ENCODE data around the gene ANXA3. TPM values are rescaled to one million over a fixed set of nuclear protein-coding genes. Genes with fewer than 3 reads are reported as not detected.

ANXA3 gene
- total RNA-seq, 4 donors from 2014 or later, result 45.7 to 84.9 (median 61.1) TPM

DNA sequence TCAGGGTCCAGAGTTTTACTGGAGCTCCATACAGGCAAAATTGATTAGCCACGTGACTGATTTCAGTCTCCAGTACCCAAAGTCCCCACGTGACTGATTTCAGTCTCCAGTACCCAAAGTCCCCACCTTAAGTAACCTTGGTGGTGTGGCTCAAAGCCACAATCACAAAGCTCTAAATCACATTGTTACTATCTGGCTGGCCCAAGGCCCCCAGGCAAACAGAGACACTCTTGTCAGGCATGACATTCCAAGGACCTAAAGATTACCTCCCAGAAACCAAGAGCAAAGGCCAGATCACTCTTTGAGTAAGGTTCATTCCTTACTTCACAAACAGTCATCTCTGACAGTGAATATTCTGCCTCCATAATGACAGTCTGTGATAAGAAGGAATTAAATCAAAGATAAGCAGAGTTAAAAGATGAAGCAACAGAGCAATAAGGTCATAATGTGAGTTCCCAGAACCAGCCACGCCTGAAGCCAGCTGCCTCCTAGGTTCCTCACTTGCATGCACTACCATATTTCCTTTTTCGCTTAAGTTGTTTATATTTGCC is 78.5 kb downstream of the ANXA3 start:
- no peak for TF ChIP-seq POLR2A (IDR thresholded peaks at IDR 0.05)
- TF ChIP-seq, protein P1, sequence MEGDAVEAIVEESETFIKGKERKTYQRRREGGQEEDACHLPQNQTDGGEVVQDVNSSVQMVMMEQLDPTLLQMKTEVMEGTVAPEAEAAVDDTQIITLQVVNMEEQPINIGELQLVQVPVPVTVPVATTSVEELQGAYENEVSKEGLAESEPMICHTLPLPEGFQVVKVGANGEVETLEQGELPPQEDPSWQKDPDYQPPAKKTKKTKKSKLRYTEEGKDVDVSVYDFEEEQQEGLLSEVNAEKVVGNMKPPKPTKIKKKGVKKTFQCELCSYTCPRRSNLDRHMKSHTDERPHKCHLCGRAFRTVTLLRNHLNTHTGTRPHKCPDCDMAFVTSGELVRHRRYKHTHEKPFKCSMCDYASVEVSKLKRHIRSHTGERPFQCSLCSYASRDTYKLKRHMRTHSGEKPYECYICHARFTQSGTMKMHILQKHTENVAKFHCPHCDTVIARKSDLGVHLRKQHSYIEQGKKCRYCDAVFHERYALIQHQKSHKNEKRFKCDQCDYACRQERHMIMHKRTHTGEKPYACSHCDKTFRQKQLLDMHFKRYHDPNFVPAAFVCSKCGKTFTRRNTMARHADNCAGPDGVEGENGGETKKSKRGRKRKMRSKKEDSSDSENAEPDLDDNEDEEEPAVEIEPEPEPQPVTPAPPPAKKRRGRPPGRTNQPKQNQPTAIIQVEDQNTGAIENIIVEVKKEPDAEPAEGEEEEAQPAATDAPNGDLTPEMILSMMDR (IDR thresholded peaks at IDR 0.05), result no peak
- Histone ChIP-seq H3K4me3 (no peak overlapping the region), H3K27ac (peak overlapping the region in 1 of 4 donors; percentile 53), H3K9me3 (no peaks in the 10 kb centered on the region), H3K4me1 (peaks cover 5 to 47% (median 9%) of the 10 kb centered on the region in 3 donors), H3K36me3 (no peaks in the 10 kb centered on the region), H3K27me3 (no peaks in the 10 kb centered on the region)
- WGBS, 2 donors, result 65% methylated on average over 2 to 4 of the region's 4 CpGs
- no peak for DNase-seq
- intact Hi-C loops (cut with DNase I), result no loop called here

DNA sequence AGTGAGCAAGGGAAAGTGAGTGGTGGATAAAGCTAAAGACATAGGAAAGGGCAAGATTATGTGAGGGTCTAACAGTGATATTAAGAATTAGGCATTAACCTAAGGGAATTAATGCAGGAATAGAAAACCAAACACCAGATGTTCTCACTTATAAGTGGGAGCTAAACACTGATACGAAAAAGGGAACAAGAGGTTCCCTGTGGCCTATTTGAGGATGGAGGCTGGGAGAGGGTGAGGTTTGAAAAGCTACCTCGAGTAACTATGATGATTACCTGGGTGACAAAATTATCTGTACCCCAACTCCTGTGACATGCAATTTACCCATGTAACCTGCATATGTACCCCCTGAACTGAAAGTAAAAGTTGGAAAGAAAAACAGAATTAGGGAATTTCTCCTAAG is 79.0 kb downstream of the ANXA3 start:
- intact Hi-C loops (cut with DNase I), result no loop called here
- DNase-seq, result no peak
- H3K4me1 ChIP-seq, result peaks cover 5 to 47% (median 9%) of the 10 kb centered on the region in 3 donors

DNA sequence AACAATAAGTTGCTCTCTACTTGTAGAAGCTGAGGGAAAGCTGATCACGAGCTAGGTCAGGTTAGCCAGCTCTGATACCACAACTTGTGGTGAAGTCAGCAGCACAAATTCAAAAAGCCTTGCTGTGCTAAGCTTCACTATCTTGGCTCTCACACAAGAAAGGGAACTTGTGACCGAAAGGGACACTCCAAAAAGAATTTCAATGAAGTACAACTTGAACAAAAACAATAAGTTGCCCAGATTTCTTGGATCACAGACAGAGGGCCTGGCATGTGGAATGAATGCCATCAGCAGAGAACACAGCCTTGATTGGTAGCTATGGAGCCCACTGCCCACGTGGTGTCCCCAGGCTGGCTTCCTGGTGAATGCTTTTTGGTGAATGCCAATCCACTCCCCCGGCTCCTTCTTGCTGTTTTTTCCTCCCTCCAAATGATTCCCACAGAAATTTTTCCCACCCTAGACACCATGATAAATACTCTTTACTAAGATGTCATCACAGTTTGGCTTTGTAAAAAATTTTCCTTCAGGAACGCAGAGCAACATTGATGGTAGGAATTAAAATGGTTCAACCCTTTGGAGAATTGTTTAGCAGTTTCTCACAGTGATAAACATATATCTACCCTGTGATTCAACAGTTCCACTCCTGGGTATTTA is 82.6 kb downstream of the ANXA3 start:
- intact Hi-C loops (cut with DNase I), result no loop called here
- WGBS, 2 donors, result 50 to 51% methylated on average over 5 of the region's 5 CpGs
- H3K9me3 ChIP-seq, result no peaks in the 10 kb centered on the region
- TF ChIP-seq POLR2A (IDR thresholded peaks at IDR 0.05), result no peak
- TF ChIP-seq, protein P1 (IDR thresholded peaks at IDR 0.05), result no peak
- H3K36me3 ChIP-seq, result no peaks in the 10 kb centered on the region
- peaks cover 0 to 26% (median 9%) of the 10 kb centered on the region in 3 donors for H3K4me1 ChIP-seq
- H3K27me3 ChIP-seq, result no peaks in the 10 kb centered on the region
- no peak for DNase-seq
- H3K4me3 ChIP-seq, result no peak overlapping the region
- peak overlapping the region in 1 of 4 donors; percentile 16 for H3K27ac ChIP-seq

More for the DNA sequence above, 79.0 kb downstream of the ANXA3 start:
- Histone ChIP-seq H3K9me3 (no peaks in the 10 kb centered on the region), H3K27ac (no peak overlapping the region), H3K27me3 (no peaks in the 10 kb centered on the region), H3K36me3 (no peaks in the 10 kb centered on the region), H3K4me3 (no peak overlapping the region)
- WGBS, 2 donors, result 71 to 88% methylated on average over 2 of the region's 2 CpGs
- TF ChIP-seq, protein P1 (IDR thresholded peaks at IDR 0.05), result no peak

DNA sequence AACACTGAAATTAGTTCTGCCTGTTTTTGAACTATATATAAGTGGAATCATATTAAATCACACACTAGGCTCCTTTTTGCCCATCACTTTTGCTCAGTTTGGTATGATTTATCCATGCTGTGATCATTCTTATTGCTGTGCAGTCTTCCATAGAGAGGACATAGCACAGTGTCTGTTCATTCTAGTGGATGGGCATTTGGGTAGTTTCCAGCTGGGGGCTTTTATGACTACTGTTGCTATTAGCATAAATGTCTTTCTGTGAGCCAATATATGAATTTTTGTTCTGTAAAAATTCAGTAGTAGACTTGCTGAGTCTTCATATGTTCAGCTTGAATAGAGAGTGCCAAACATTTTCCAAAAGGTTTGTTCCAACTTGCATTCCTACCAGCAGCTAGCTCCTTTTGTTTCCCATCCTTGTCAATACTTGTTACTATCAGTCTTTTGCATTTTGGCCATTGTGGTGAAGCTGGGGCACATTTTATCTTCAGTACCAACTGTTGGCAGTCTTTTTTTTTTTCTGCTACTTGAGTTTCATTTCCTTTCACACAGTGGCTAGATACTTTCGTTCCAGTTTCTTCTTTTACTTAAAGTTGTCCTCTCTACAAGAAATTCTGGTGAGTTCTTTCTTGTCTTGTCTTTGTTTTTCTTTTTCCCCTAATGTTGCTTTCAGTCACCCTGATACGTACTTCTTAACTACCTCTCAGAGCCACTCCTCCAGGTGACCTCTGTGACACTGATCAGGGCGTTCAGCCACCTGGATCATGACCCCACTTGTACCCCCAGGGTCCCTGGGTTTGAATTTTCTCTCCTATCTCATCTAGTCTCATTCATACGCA is 87.0 kb downstream of the ANXA3 start:
- Histone ChIP-seq H3K9me3 (no peaks in the 10 kb centered on the region), H3K27me3 (no peaks in the 10 kb centered on the region), H3K36me3 (no peaks in the 10 kb centered on the region), H3K4me1 (peaks cover 0 to 34% (median 0%) of the 10 kb centered on the region in 3 donors), H3K27ac (peak overlapping the region; percentile 47 to 67 (median 58)), H3K4me3 (no peak overlapping the region)
- WGBS, 2 donors, result 46 to 53% methylated on average over 4 of the region's 4 CpGs
- intact Hi-C loops (cut with DNase I), result no loop called here
- TF ChIP-seq, protein P1 (IDR thresholded peaks at IDR 0.05), result no peak
- TF ChIP-seq POLR2A (IDR thresholded peaks at IDR 0.05), result no peak
- no peak for DNase-seq

DNA sequence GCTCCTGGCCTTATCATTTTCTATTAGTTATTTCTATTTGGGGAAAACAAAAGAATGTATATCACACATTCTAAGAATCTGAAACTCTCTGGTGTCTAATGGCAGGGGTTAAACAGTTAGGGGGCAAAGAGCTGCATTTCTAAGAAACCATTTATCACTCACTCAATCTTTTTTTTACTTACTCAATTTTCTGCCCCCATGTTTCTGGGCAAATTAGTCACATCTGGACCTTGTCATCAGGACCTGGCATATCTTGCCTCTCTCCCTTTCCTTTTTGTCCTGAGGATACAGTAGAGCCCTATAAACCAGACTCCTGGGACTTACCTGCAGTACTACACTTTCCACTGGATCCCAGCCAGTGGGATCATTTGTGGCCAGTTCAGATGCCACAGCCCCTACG is 89.1 kb downstream of the ANXA3 start:
- DNase-seq, result no peak
- WGBS, 2 donors, result 14 to 47% methylated on average over 1 of the region's 1 CpG
- H3K27ac ChIP-seq, result no peak overlapping the region
- TF ChIP-seq, protein P1 (IDR thresholded peaks at IDR 0.05), result no peak
- no peak for TF ChIP-seq POLR2A (IDR thresholded peaks at IDR 0.05)
- H3K4me3 ChIP-seq, result no peak overlapping the region
- no peaks in the 10 kb centered on the region for H3K27me3 ChIP-seq
- intact Hi-C loops (cut with DNase I), result no loop called here
- H3K4me1 ChIP-seq, result peaks cover 10 to 45% (median 11%) of the 10 kb centered on the region in 3 donors
- H3K36me3 ChIP-seq, result no peaks in the 10 kb centered on the region
- no peaks in the 10 kb centered on the region for H3K9me3 ChIP-seq

Measured in esophagus squamous epithelium (tissue), 5 donors.